ENCODE results near the gene SPDYE3.
"Not testable (repeated sequence)": the region's sequence is repeated elsewhere in the genome, so short reads cannot be mapped to it uniquely, and the experiment has no call there.

SPDYE3 gene

DNA sequence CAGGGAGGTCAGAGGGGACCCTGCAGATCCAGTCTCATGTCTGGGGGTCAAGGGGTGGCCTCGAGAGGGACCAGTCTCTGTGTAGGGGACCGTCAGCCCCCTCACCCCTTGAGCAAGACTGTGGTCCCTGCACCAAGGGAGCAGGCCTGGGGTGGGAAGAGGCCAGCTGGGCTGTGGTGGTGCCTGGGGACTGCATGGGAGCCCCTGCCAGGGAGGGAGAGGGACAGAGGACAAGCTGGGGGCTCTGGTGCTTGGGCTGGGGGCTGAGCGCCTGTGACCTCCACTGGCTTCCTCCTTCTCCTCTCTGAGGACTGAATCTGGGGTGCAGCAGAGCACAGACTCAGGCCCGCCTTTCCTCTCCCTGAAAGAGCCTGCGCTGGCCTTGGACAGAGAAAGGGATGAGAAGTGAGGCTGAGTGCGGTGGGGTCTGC is 49.6 kb downstream of the SPDYE3 start:
- H3K27me3 Mint-ChIP-seq (ENCODE audit: low read depth, poor library complexity): no peaks in the 10 kb centered on the region
- H3K4me1 Mint-ChIP-seq: peaks cover 5% of the 10 kb centered on the region
- H3K36me3 Mint-ChIP-seq (ENCODE audit: low read depth): peaks cover 40% of the 10 kb centered on the region
- no peak for DNase-seq
- no peaks in the 10 kb centered on the region for H3K9me3 Mint-ChIP-seq
- no peak overlapping the region for H3K4me3 Mint-ChIP-seq
- no peak for TF ChIP-seq CTCF (IDR thresholded peaks at IDR 0.05)
- no peak overlapping the region for H3K27ac Mint-ChIP-seq

DNA sequence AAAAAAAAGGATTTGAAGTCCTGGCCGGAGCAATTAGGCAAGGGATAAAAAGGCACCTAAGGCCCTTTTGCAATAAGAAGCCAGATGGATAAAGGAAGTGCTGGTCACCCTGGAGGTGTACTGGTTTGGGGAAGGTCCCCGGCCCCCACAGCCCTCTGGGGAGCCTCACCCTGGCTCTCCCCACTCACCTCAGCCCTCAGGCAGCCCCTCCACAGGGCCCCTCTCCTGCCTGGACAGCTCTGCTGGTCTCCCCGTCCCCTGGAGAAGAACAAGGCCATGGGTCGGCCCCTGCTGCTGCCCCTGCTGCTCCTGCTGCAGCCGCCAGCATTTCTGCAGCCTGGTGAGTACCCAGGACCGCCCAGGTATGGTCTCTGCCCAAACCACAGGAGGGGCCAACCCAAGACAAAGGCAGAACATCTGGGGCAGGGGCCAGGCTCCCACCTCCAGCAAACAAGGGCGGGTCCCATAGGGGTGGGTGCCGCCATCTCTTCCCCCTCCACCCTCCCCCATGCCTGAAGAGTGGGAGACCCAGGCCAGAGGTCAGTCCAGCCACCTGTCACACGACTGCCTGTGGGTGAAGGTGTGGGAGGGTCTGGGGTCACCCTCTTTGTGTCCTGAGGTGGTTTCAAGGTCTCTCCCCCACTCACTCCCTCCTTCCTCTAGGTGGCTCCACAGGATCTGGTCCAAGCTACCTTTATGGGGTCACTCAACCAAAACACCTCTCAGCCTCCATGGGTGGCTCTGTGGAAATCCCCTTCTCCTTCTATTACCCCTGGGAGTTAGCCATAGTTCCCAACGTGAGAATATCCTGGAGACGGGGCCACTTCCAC is 50.7 kb downstream of the SPDYE3 start, which contains the start of gene PILRB:
TSS of gene PILRB (plus strand) at position 91 of the 830 bp plus-strand sequence. CDS start at position 277, 186 bp downstream.
- Mint-ChIP-seq H3K27ac (no peak within 1 kb of the TSS), H3K27me3 (ENCODE audit: low read depth, poor library complexity) (no peaks in the 10 kb centered on the region), H3K36me3 (ENCODE audit: low read depth) (peaks cover 51% of the 10 kb centered on the region), H3K4me1 (peaks cover 5% of the 10 kb centered on the region), H3K4me3 (no peak within 1 kb of the TSS), H3K9me3 (no peaks in the 10 kb centered on the region)
- TF ChIP-seq CTCF (IDR thresholded peaks at IDR 0.05): no peak
- no peak for DNase-seq

DNA sequence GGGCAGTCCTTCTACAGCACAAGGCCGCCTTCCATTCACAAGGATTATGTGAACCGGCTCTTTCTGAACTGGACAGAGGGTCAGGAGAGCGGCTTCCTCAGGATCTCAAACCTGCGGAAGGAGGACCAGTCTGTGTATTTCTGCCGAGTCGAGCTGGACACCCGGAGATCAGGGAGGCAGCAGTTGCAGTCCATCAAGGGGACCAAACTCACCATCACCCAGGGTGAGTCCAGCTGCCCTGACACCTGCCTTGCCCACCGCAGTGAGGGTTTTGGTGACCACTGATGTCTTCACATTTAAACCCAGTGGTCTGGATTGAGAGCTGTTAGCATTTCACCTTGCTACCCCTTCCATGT is 51.3 kb downstream of the SPDYE3 start:
- H3K9me3 Mint-ChIP-seq: no peaks in the 10 kb centered on the region
- peaks cover 57% of the 10 kb centered on the region for H3K36me3 Mint-ChIP-seq (ENCODE audit: low read depth)
- H3K27ac Mint-ChIP-seq: no peak overlapping the region
- H3K4me3 Mint-ChIP-seq: no peak overlapping the region
- H3K4me1 Mint-ChIP-seq: peaks cover 5% of the 10 kb centered on the region
- no peak for DNase-seq
- H3K27me3 Mint-ChIP-seq (ENCODE audit: low read depth, poor library complexity): no peaks in the 10 kb centered on the region
- TF ChIP-seq CTCF (IDR thresholded peaks at IDR 0.05): no peak

- Mint-ChIP-seq H3K4me1 (peaks cover 5% of the 10 kb centered on the region), H3K27ac (peak overlapping the region; percentile 75), H3K4me3 (no peak overlapping the region), H3K9me3 (no peaks in the 10 kb centered on the region), H3K27me3 (ENCODE audit: low read depth, poor library complexity) (no peaks in the 10 kb centered on the region), H3K36me3 (ENCODE audit: low read depth) (peaks cover 63% of the 10 kb centered on the region)
- no peak for TF ChIP-seq CTCF (IDR thresholded peaks at IDR 0.05)
- DNase-seq: no peak
These were observed 52.8 kb downstream of the SPDYE3 start for GRCh38 chr7:100360135-100360854.

- Mint-ChIP-seq H3K27me3 (ENCODE audit: low read depth, poor library complexity) (no peaks in the 10 kb centered on the region), H3K4me3 (no peak overlapping the region), H3K27ac (no peak overlapping the region), H3K9me3 (no peaks in the 10 kb centered on the region), H3K4me1 (peaks cover 5% of the 10 kb centered on the region), H3K36me3 (ENCODE audit: low read depth) (peaks cover 77% of the 10 kb centered on the region)
- DNase-seq: no peak
- TF ChIP-seq CTCF (IDR thresholded peaks at IDR 0.05): no peak
These were observed 55.6 kb downstream of the SPDYE3 start for GRCh38 chr7:100363098-100363497.

DNA sequence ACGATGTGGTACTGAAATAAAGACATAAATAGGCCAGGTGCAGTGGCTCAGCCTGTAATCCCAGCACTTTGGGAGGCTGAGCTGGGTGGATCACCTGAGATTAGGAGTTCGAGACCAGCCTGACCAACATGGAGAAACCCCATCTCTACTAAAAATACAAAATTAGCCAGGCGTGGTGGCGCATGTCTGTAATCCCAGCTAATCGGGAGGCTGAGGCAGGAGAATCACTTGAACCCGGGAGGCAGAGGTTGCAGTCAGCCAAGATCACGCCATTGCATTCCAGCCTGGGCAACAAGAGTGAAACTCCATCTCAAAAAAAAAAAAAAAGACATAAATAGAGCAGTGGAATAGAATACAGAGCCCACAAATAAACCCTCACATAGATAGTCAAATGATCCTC is 56.3 kb downstream of the SPDYE3 start:
- H3K9me3 Mint-ChIP-seq; DNase-seq; H3K4me1 Mint-ChIP-seq; H3K27ac Mint-ChIP-seq; H3K4me3 Mint-ChIP-seq; H3K27me3 Mint-ChIP-seq (ENCODE audit: low read depth, poor library complexity): not testable (repeated sequence)
- H3K36me3 Mint-ChIP-seq (ENCODE audit: low read depth): peaks cover 72% of the 10 kb centered on the region

Measured in nephron progenitor cell (in vitro differentiated cells).